GM13976 (cell line): Measurements from ENCODE around the gene SMYD1.

Source experiments
- DNase-seq: peaks from one replicate; pipeline ENCODE4 v3.0.0; 2012; ENCODE audit warnings: low spot score
- CTCF ChIP-seq: IDR thresholded peaks from 2 replicates; pipeline ENCODE4 v1.5.1; 2012; ENCODE audit warnings: borderline replicate concordance, mild to moderate bottlenecking; ENCODE audit not compliant: insufficient read depth; ENCODE audit errors: extremely low read depth, missing control alignments, control extremely low read depth
- in situ Hi-C: fragments of 300-500 bp; cut with MboI; formaldehyde crosslinking; loops from one replicate; pipeline ENCODE4 v1.12.0; 2022; ENCODE audit warnings: low sequenced_read_pairs, mixed read lengths, inconsistent platforms; ENCODE audit not compliant: unreplicated experiment

Gene SMYD1

DNA sequence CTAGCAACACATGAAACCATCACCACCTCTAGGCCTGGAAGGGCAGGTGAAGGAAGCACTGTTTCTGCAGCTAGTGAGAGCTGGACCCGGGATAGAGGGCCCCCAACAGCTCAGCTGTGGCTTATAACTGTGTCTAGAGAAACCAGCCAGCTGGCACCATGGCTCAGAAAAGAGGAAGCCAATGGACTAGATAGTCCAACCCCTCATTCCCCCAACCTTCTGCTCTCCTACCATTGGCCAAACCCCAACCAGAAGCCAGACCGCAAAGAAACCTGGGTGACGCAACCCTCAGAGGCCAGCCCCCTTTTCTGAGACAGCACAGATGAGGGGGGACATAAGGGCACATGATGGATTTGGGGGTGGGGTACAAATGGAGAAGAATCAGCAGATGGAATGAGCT is 24.3 kb downstream of the SMYD1 start:
- in situ Hi-C loops, result no loop called here
- DNase-seq, result no peak
- TF ChIP-seq CTCF, result no peak

DNA sequence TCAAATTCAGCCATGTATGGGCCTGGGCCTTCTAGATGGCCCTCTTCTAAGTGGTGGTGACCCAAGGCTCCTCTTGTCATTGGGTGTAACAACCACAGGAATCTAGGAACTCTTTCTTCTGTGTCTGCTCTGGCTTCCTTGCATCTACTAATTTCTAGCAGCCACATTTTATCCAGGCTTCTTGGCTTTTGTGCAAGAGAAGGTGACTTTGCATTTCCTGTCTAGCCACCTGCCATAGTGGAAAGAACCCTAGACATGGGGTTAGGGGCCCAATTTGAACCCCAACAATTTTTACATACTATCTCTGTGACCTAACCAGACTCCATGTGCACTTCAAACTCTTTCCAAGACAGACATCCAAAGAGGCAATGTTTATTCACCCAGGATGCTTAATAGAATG is 25.1 kb downstream of the SMYD1 start:
- no peak for TF ChIP-seq CTCF
- no peak for DNase-seq
- in situ Hi-C loops, result no loop called here

DNA sequence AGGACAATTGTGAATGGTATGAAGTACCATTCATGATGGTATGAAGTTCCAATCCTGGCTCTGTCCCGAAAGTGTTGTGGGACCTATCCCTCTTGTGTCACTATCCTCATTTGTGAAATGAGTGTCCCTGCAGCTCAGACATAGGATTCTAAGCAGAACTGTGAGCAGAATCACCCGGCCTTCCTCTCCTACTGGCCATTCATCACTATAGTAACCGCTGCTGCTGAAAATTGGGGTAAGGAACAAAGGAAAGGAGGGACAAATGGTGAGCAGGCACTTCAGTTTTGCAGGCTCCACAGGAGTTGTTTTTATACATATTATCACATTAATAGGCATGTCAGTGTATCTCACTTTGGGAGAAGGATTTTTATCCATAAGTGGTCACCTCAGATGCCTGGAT is 27.4 kb downstream of the SMYD1 start:
- DNase-seq, result no peak
- in situ Hi-C loops, result no loop called here
- TF ChIP-seq CTCF, result no peak

DNA sequence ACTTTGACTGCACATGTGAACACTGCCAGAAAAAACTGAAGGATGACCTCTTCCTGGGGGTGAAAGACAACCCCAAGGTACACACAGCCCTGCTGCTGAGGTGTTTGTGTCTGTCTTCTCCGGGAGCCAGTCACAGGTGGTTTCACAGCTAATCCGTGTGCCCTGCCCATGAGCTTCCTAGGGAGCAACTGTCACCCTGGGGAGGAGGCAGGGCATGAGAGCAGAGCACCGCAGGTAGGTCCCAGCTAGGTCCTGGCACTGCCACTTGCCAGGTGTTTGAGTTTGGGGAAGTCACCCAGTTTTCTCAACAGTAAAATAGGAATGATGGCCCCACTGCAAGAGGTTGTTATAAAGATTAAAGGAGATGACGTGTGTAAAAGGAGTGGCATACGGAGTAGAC is 29.1 kb downstream of the SMYD1 start:
- no peak for TF ChIP-seq CTCF
- in situ Hi-C loops, result no loop called here
- DNase-seq, result no peak

GRCh38 chr2:88097192-88097591 is 29.6 kb downstream of the SMYD1 start:
- TF ChIP-seq CTCF, result no peak
- in situ Hi-C loops, result no loop called here
- DNase-seq, result no peak

- no peak for DNase-seq
- no peak for TF ChIP-seq CTCF
- in situ Hi-C loops, result no loop called here
These were observed 30.4 kb downstream of the SMYD1 start for GRCh38 chr2:88097891-88098557.

- DNase-seq, result no peak
- in situ Hi-C loops, result no loop called here
- no peak for TF ChIP-seq CTCF
These were observed 30.9 kb downstream of the SMYD1 start for GRCh38 chr2:88098558-88098900.
